HUDEP-2 (cell line): ENCODE measurements around the gene E2F3.
A peak's percentile ranks its signal among the peaks of the same experiment; 100 is the strongest.
"Not testable (repeated sequence)": the region's sequence is repeated elsewhere in the genome, so short reads cannot be mapped to it uniquely, and the experiment has no call there.

Source experiments
- DNase-seq, 76 experiments: peaks; one replicate each; lab custom pipeline; 2025; ENCODE audit not compliant: unreplicated experiment in 76 of 76; lab: John Stamatoyannopoulos, UW

E2F3 gene

DNA sequence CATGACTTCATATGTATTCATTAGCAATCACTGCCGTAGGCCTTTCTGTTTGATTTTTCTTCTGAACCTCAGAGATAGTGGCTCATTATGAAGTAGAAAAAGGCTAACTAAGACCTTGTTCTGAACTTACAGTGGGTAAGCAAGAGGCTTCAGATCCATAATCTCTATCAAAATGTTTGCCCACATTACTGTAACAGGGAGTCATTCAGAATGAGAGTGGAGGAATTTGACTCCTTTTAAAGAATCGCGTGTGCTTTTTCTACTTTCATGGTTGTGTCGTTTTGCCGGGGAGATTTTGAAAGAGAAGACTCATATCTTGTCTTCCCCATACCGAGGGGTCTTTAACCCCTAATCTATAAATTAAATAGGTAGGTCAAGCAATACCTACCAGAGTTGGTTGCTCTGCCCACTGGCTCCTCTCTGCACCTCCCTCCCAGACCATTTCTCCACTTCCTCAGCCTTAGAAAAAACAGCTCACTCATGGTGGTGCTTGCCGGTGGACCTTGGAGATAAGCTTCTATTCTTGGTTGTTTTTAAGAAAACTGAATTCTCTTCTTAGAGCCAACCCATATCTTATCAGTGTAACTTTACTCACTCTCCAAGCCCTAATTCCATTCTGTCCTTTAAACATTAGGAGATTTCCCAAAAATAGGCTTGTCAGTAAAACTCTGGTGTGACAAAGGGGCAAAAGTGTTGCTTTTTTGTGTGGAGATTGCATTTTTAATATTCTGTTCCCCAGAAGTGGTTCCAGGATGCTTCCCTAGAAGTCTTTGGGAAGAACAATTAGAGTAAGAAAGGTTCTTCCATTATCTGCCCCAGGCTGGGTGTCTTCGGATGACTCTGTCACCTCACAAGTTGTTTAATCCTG lies 56.6 kb downstream of the E2F3 start:
- DNase-seq: peak in 70 of 76 experiments; percentile 11 to 85 (median 54)

DNA sequence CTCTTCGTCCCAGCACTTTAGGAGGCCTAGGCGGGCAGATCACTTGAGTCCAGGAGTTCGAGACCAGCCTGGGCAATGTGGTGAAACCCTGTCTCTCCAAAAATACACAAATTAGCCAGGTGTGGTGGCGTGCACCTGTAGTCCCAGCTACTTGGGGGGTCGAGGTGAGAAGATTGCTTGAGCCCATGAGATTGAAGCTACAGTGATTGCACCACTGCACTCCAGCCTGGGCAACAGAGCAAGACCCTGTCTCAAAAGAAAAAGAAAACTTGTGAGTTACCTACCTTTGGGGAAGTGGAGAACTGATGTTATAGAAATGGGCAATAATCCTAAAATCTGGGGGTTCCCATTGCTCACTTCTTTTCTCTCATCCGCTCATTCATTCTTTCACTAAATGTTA lies 58.0 kb downstream of the E2F3 start:
- DNase-seq: no peak

DNA sequence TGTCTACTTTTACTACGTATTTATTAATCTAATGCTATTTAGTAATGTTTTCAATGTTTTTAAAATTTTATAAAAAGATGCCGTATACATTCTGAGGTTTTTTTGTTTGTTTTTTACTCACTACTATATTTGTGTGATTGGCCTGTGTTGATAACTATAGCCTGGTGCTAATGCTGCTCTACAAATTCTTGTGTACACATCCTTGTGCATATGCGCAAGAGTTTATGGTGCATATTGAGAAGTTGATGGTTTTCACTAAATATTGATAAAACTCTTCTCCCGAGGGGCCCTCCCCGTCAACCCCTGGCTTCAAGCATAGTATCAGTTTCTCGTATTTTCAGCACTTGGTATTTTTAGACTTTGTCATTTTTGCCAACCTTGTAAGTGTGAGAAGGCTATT lies 59.9 kb downstream of the E2F3 start:
- no peak for DNase-seq

DNA sequence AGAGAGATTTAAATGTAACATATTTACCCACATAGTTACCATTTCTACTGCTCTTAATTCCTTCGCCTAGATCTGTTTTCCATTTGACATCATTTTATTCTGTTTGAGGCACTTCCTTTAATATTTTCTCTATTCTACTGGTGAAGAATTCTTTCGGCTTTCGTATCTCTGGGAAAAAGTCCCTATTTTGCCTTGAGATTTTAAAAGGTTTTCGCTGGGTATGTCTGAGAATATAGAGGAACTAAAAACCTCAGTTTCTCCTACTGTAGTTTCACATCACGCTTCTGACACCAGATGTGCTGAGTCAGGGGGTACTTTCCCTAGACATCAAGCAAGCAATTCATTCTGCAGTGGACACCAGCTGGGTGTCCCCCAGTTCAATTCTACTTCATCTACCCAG lies 61.7 kb downstream of the E2F3 start:
- no peak for DNase-seq

DNA sequence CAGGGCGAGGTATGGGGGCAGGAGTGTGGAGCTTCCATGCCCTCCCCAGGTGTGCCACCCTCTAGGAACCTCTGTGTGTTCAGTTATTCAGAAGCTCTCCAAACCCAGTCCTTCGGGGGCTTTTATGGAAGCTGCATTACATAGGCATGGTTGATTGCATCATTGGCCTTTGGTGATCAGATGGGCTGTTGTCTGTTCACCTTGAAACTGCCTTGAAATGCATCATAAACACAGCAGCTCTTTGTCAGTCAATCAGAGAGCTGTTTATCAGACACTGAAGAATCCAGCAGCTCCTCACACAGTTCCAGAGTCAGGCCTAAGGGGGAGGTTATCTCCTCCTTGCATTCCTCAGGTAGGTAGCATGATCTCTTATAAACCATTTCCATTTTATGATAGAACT lies 62.4 kb downstream of the E2F3 start:
- no peak for DNase-seq

DNA sequence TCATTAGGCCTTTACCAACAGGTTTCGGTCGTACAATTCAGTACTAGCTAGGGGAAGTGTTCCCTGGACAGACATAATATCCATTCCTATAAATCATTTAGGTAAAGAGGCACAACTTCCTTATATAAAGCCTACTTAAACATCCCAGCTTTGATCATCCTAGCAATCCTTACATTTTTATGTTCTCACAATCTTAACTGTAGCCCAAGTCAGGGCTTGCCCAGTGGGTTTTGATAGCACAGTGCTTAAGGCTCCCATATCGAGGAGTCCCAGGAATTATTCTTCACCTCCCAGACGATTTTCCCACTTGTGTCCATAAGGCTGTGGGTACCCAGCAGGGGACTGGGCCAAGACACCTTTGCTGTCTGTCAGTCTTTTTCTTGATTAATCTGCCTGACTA lies 63.2 kb downstream of the E2F3 start:
- no peak for DNase-seq

DNA sequence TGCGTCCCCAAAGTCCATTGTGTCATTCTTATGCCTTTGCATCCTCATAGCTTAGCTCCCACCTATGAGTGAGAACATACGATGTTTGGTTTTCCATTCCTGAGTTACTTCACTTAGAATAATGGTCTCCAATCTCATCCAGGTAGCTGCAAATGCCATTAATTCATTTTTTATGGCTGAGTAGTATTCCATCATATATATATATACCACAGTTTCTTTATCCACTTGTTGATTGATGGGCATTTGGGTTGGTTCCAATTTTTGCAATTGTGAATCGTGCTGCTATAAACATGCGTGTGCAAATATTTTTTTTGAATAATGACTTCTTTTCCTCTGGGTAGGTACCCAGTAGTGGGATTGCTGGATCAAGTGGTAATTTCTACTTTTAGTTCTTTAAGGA lies 63.9 kb downstream of the E2F3 start:
- DNase-seq: not testable (repeated sequence)

DNA sequence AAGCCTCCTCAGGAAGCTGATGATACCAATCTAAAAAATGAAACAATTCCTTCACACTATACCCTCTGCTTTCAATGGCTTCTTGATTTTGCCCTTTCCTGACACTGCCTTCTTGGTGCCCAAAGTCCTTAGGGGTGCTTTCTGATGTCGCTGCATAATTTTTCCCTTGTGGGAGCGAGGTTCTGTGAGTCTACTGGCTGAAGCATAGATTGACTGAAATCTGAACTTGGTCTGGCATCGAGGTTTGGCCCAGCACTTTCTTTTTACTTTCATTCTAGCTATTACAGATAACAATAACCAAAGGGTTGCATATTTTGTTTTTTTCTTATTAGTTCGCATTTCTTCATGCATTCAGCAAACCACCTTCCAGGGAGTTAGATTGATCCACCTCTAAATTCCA lies 65.8 kb downstream of the E2F3 start:
- DNase-seq: no peak

DNA sequence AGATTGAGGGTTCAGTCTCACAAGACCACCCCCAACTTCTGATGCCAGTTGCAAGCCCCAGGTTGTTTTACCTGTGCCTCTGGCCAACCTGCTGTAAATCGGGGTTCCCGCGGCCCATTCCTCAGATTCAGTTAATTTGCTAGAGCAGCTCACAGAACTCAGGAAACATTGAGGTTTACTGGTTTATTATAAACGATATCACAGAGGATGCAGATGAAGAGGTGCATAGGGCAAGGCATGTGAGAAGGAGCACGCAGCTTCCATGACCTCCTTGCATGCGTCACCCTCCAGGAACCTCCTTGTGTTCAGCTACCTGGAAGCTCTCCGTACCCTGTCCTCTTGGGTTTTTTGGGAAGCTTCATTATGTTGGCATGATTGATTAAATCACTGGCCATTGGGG lies 66.5 kb downstream of the E2F3 start:
- DNase-seq: no peak

DNA sequence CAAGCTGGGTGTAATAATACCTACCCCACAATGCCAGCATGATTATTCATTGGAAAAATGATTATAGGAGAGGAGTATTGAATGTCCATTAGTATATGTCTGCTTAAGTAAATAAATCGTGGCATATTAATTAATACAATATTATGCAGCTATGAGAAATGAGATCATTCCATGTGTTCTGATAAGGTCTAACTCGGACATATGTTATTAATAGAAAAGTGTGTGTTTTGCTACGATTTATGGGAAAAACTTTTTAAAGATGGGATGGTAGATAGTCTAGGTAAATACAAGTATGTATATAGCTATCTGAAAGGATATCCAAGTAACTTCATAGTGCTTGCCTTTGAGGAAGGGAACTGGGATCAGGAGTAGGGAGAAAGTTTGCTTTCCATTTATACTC lies 71.1 kb downstream of the E2F3 start:
- DNase-seq: no peak

DNA sequence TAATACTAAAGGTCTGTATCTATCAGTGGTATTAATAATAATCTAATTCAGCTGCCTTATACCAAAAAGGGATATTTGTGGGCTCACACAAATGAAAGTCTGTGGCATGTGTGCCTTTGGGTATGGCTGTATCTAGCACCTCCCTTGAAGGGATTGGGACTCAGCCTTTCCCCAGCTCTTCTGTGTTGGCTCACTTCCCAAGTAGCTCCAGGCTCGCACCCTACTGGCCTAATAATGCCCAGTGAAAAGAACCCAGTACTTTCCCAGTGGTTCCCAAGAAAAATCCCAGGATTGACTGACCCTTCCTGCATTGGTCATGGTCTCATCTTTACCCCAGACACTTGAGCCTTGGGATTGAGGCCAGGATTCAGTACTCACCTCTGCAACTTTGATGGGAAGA lies 71.8 kb downstream of the E2F3 start:
- peak in 1 of 76 experiments; percentile 12 for DNase-seq

DNA sequence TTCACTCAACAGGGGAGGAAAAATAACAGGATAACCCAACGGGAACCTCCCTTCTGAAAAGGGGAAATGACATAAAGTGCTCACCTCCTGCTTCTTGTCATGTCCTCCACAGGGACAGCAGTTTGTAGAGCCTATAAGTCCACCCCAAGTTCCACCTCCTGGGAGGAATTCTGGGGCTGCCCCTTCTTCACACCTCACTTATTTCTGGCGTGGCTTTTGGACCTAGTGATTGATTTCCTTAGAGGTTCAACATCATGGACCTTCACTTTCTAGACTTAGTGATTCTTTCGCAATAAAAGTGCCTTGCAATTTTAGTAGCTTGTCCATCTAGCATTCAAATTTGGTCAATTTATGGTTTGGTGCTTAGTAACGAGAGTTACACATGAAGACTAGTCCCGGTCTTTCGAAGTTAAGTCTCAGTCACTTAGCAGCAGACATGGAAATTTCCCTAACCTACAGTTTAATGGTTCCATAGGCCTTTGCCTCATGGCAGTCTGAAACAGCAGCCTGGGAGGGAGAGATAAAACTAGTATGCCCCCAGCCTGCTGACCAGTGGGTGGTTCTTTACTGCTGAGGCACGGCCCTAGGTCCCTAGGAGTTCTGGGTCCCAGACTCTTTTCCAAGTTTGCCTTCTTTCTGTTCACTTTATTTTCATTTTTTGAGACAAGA lies 73.3 kb downstream of the E2F3 start:
- peak in 16 of 76 experiments; percentile 8 to 46 (median 26) for DNase-seq

DNA sequence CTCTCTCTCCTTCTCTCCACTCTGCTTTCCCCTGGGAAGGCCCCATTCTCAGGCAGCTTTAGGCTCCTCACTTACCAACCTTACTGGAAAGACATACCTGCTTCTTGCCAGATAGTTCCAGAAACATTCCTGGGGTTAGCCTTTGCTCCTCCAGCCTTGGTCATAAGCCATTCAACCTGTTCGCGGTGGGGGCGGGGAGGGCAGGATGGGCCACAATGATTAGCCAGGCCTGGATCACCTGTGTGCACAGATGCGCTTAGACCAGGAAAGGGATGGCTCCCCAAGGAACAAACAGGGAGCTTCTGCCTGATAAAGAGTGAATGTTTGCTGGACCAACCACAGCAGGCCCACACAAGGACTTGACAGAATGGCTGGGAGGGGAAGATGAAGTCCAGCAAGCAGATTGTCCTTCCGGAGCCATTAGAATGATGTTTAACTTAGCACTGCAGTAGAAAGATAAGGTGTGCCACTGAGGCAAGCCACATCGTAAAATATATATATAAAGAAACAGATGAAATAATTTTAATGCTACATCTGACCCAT lies 74.9 kb downstream of the E2F3 start:
- DNase-seq: no peak

DNA sequence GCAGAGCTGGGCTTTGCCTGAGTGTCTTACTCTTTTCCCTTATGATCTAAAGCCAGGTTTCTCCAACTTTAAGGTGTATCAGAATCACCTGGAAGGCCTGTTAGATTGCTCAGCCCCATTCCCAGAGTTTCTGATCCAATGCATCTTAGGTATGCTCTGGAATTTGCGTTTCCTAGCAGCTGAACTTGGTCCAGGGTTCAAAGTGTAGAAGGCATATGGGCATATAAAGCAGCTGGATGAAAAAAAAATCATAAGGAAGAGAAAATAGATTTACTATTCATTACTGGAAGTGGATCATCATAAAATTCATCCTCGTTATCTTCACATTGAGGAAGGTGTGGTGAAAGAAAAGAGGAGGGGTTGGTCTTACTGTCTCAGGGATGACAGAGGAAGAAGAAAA lies 75.8 kb downstream of the E2F3 start:
- DNase-seq: no peak

DNA sequence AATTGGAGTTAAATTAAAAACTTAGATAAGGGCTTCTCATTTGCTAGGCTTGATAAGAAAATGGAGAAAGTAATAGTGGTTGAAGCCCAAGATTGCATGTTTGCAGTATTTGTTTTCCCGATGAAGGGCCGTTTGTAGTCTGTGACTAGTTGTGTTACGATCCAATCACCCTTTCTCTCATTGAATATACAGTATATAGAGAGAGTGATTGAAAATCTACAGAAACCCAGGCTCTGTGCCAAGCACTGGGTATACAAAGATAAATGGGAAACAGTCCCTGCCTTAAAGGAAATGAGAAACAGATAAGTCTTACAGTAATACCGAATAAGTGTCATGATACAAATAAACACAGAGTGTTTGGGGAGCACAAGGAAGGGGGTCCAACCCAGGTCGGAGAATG lies 77.4 kb downstream of the E2F3 start:
- peak in 58 of 76 experiments; percentile 10 to 76 (median 42) for DNase-seq

DNA sequence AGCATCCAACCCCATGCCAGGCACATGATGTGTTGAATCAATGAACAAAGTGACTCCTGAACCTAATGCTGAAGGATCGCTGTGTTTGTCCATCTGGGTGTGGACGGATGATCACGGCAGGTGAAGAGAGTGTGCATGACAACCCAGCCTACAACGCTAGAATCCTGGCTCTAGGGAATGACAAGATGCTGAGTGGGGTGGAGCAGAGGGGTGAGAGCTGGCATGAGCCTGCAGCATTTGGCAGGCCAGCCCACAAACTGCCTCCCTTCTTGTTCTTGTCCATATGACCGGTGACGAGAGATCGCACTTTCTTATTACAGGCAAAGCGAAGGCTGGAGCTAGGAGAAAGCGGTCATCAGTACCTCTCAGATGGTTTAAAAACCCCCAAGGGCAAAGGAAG lies 77.8 kb downstream of the E2F3 start:
- DNase-seq: no peak

DNA sequence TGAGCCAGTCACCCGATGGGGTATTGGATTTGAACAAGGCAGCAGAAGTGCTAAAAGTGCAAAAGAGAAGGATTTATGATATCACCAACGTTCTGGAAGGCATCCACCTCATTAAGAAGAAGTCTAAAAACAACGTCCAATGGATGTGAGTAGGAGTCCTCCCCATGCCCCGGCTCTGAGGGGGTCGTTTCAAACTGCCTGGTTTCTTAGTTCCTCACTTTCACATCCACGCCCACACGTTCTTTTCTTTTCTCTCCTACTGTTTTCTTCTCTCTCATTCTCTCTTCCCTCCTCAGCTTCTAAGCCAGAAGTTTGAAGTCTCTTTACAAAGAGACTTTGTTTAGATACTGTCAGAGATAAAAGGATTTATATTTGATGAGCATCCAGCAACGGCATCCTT lies 79.6 kb downstream of the E2F3 start:
- no peak for DNase-seq

DNA sequence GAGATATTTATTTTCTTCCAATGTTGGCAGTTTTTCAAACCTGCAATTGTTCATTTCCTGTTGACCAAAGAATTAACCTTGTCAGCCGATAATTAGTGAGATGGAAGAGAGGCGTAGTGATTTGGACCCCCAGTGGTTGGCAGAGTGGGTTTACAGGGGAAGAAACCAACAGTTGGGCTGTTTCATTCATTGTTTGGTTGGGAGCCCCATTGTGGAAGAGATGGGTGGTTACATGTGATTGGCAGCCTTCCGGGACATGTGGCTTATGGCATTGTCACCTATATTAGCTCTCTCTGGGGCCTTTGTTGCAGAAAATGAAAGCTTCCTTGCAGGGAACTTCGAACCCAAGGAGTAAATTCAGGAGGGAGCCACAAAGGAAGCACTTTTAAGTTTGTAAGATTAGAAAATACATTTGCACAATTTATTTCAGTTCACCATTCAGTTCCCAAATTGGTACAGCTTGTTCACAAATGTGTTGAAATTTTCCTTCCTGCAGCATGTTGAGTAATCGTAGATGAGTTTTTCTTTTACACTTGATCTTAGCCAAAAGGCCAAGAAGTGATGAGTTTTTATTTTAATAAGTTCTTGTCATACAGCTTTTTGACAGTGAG lies 82.3 kb downstream of the E2F3 start:
- no peak for DNase-seq

DNA sequence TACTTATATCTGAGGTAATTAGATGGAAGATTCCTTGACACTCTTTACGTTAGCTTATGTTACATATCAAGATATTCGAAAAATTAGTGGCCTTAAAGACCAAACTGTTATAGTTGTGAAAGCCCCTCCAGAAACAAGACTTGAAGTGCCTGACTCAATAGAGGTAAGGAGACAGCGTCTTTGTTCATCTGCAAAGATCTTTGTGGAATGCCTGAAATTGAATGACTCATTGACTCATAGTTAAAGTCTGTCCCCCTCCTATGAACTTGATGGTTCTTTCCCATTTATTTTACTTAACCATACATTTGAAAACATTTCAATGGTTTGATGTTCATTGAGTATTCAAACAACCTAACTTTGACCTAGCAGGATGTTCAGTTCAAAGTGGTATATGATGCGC lies 85.0 kb downstream of the E2F3 start:
- no peak for DNase-seq

DNA sequence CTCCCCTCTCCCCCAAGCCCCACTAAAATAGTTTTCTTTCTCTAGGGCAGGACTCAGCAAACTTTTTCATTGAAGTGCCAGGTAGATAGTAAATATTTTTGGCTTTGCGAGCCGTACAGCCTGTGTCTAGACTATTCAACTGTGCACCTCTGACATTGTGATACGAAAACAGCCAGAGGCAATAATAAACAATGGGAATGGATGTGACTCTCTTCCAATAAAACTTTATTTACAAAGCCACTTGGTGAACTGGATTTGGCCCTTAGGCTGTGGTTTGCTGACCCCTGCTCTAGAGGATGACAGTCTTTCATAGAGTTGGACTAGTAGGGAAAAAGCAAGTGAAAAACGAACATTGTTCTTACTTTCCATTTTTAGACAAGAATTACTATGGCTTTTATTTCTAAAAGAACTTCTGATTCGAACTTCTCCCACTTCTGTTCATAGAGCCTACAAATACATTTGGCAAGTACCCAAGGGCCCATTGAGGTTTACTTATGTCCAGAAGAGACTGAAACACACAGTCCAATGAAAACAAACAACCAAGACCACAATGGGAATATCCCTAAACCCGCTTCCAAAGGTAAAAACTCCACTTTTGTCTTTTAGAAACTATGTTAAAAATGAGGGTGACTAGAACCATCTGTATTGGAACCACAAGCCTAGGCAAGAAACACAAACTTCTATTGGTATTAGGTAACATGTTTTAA lies 86.1 kb downstream of the E2F3 start:
- no peak for DNase-seq

DNA sequence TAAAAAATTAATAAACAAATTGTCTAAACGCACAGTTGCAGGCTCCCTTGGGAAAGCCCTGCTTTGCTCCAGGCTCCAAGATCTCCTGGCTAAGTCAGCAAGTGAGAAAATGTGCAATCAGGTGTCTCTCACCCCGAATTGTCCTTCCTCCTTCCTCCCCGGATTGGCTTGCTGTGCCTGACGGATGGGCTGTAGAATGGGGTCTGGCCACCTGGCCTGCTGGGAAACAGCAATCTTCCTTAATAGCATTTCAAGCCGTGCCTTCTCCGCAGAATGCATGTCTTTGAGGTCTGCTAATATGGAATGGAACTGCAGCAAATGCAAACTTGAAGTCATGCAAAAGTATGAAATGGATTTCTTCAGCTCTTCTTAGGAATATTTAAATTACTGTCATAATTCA lies 88.9 kb downstream of the E2F3 start:
- no peak for DNase-seq
